ENCODE data around the gene MR1. TPM values are rescaled to one million over a fixed set of nuclear protein-coding genes. Genes with fewer than 3 reads are reported as not detected.
"Not testable (repeated sequence)": the region's sequence is repeated elsewhere in the genome, so short reads cannot be mapped to it uniquely, and the experiment has no call there.

MR1 gene
- total RNA-seq, 1 donor from 2014 or later = 9.6 TPM

GRCh38 chr1:181032535-181032934 is 1.2 kb upstream of the MR1 start:
- no peak for DNase-seq

- DNase-seq = no peak
Measured at GRCh38 chr1:181033128-181033798, 520 bp upstream of the MR1 start.

GRCh38 chr1:181035210-181035609 is 1.4 kb downstream of the MR1 start:
- DNase-seq = not testable (repeated sequence)

- DNase-seq = no peak
Measured at GRCh38 chr1:181036107-181036836, 2.5 kb downstream of the MR1 start.

- no peak for DNase-seq
Measured at GRCh38 chr1:181037386-181037785, 3.6 kb downstream of the MR1 start.

GRCh38 chr1:181038399-181038873 is 4.7 kb downstream of the MR1 start:
- DNase-seq = no peak

- no peak for DNase-seq
Measured at GRCh38 chr1:181040284-181040865, 6.6 kb downstream of the MR1 start.

- no peak for DNase-seq
Measured at GRCh38 chr1:181043025-181043888, 9.5 kb downstream of the MR1 start.

GRCh38 chr1:181044449-181044966 is 10.7 kb downstream of the MR1 start:
- no peak for DNase-seq

GRCh38 chr1:181045946-181046345 is 12.2 kb downstream of the MR1 start:
- not testable (repeated sequence) for DNase-seq

GRCh38 chr1:181049378-181049777 is 15.6 kb downstream of the MR1 start:
- no peak for DNase-seq

- DNase-seq = no peak
Measured at GRCh38 chr1:181050922-181051321, 17.1 kb downstream of the MR1 start.

- no peak for DNase-seq
Measured at GRCh38 chr1:181056560-181056959, 22.8 kb downstream of the MR1 start.

- DNase-seq = no peak
Measured at GRCh38 chr1:181057079-181057478, 23.3 kb downstream of the MR1 start.

- no peak for DNase-seq
Measured at GRCh38 chr1:181059435-181059834, 25.7 kb downstream of the MR1 start.

- DNase-seq = no peak
Measured at GRCh38 chr1:181060066-181060465, 26.3 kb downstream of the MR1 start.

GRCh38 chr1:181060947-181061346 is 27.2 kb downstream of the MR1 start:
- DNase-seq = not testable (repeated sequence)

- DNase-seq = no peak
Measured at GRCh38 chr1:181061487-181061886, 27.7 kb downstream of the MR1 start.

GRCh38 chr1:181061891-181062835 is 28.4 kb downstream of the MR1 start:
- no peak for DNase-seq

- DNase-seq = no peak
Measured at GRCh38 chr1:181062836-181063428, 29.1 kb downstream of the MR1 start.

Data from skin of body (tissue), 2 donors.